ENCODE measurements around the gene ATP2B3. TPM values are rescaled to one million over a fixed set of nuclear protein-coding genes. Genes with fewer than 3 reads are reported as not detected.

The ATP2B3 gene
- total RNA-seq, 1 donor from 2014 or later, result not detected

GRCh38 chrX:153580700-153581386 is 63.4 kb downstream of the ATP2B3 start:
- TF ChIP-seq, protein P1, sequence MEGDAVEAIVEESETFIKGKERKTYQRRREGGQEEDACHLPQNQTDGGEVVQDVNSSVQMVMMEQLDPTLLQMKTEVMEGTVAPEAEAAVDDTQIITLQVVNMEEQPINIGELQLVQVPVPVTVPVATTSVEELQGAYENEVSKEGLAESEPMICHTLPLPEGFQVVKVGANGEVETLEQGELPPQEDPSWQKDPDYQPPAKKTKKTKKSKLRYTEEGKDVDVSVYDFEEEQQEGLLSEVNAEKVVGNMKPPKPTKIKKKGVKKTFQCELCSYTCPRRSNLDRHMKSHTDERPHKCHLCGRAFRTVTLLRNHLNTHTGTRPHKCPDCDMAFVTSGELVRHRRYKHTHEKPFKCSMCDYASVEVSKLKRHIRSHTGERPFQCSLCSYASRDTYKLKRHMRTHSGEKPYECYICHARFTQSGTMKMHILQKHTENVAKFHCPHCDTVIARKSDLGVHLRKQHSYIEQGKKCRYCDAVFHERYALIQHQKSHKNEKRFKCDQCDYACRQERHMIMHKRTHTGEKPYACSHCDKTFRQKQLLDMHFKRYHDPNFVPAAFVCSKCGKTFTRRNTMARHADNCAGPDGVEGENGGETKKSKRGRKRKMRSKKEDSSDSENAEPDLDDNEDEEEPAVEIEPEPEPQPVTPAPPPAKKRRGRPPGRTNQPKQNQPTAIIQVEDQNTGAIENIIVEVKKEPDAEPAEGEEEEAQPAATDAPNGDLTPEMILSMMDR (IDR thresholded peaks at IDR 0.05; ENCODE audit: insufficient read depth, low read length, poor library complexity, severe bottlenecking), result no peak

DNA sequence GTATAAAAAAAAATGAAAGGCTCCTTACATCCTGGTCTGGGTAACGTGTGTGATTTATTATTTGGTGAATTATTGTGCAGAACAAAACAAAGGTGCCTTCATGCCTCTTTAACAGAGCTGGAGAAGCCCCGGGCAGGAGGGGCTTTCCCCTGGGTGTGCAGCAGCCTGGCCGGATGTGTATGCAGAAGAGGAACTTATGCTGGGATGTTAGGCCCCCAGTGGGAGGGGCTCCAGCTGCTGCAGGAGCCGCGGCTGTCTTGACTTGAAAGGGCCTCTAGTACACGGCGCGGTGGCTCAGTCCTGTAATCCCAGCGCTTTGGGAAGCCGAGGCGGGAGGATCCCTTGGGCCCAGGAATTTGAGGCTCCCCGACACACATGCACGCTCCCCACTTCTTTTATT is 65.5 kb downstream of the ATP2B3 start:
- TF ChIP-seq, protein P1 (IDR thresholded peaks at IDR 0.05; ENCODE audit: insufficient read depth, low read length, poor library complexity, severe bottlenecking), result no peak
- Histone ChIP-seq H3K4me3 (ENCODE audit: low read depth, low read length) (no peak overlapping the region), H3K36me3 (ENCODE audit: control insufficient read depth, insufficient read depth, low read length) (no peaks in the 10 kb centered on the region), H3K27me3 (ENCODE audit: control insufficient read depth, insufficient read depth, low read length) (no peaks in the 10 kb centered on the region)
- DNase-seq (ENCODE audit: low read depth), result peak; percentile 9

More at GRCh38 chrX:153580700-153581386, 63.4 kb downstream of the ATP2B3 start:
- no peak overlapping the region for H3K4me3 ChIP-seq (ENCODE audit: low read depth, low read length)
- no peak for DNase-seq (ENCODE audit: low read depth)
- no peaks in the 10 kb centered on the region for H3K36me3 ChIP-seq (ENCODE audit: control insufficient read depth, insufficient read depth, low read length)
- no peaks in the 10 kb centered on the region for H3K27me3 ChIP-seq (ENCODE audit: control insufficient read depth, insufficient read depth, low read length)

DNA sequence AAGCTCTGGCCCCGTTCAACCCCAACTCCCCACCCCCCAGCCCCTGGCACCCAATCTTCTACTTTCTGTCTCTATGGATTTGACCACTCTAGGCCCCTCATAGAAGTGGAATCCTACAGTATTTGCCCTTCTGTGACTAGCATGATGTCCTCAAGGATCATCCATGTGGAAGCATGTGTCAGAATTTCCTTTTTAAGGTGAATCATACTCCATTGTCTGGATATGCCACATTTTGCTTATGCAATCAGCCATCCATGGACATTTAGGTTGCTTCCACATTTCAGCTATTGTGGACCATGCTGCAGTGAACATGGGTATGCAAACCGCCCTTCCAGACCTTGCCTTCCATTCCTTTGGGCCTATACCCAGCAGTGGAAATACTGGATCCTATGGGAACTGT is 66.0 kb downstream of the ATP2B3 start:
- TF ChIP-seq, protein P1 (IDR thresholded peaks at IDR 0.05; ENCODE audit: insufficient read depth, low read length, poor library complexity, severe bottlenecking), result no peak
- DNase-seq (ENCODE audit: low read depth), result no peak
- Histone ChIP-seq H3K36me3 (ENCODE audit: control insufficient read depth, insufficient read depth, low read length) (no peaks in the 10 kb centered on the region), H3K4me3 (ENCODE audit: low read depth, low read length) (no peak overlapping the region), H3K27me3 (ENCODE audit: control insufficient read depth, insufficient read depth, low read length) (no peaks in the 10 kb centered on the region)

GRCh38 chrX:153585827-153586226 is 68.4 kb downstream of the ATP2B3 start:
- no peaks in the 10 kb centered on the region for H3K27me3 ChIP-seq (ENCODE audit: control insufficient read depth, insufficient read depth, low read length)
- no peak overlapping the region for H3K4me3 ChIP-seq (ENCODE audit: low read depth, low read length)
- no peaks in the 10 kb centered on the region for H3K36me3 ChIP-seq (ENCODE audit: control insufficient read depth, insufficient read depth, low read length)
- TF ChIP-seq, protein P1 (IDR thresholded peaks at IDR 0.05; ENCODE audit: insufficient read depth, low read length, poor library complexity, severe bottlenecking), result no peak
- no peak for DNase-seq (ENCODE audit: low read depth)

DNA sequence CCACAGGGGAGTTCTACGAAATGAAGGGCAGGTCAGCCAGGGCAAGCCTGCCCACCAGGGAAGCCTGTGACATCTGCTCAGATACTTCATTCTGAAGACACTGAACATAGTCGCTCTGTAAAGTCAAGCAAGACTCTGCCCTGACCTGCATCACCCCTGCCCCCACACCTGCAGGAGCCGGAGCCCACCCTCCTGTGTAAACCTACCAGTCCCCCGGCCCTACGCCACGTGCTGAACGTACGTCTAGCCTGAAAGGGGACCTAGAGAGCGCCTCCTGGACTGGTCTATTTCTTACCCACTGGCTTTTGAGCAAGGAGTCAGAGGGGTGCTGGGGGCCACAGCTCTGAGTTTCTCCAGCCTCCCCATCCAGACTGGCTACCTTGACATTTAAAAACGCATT is 69.9 kb downstream of the ATP2B3 start:
- H3K4me3 ChIP-seq (ENCODE audit: low read depth, low read length), result no peak overlapping the region
- H3K36me3 ChIP-seq (ENCODE audit: control insufficient read depth, insufficient read depth, low read length), result no peaks in the 10 kb centered on the region
- TF ChIP-seq, protein P1 (IDR thresholded peaks at IDR 0.05; ENCODE audit: insufficient read depth, low read length, poor library complexity, severe bottlenecking), result no peak
- no peaks in the 10 kb centered on the region for H3K27me3 ChIP-seq (ENCODE audit: control insufficient read depth, insufficient read depth, low read length)
- no peak for DNase-seq (ENCODE audit: low read depth)

All from kidney epithelial cell (primary cell).